ENCODE data around the gene RPN1. TPM values are rescaled to one million over a fixed set of nuclear protein-coding genes. Genes with fewer than 3 reads are reported as not detected.
"Not testable (repeated sequence)": the region's sequence is repeated elsewhere in the genome, so short reads cannot be mapped to it uniquely, and the experiment has no call there.

RPN1 gene
- total RNA-seq, 1 donor from 2014 or later = 192 TPM

GRCh38 chr3:128592864-128593263 lies 57.8 kb downstream of the RPN1 start:
- Mint-ChIP-seq H3K9me3 (no peaks in the 10 kb centered on the region), H3K4me1 (ENCODE audit: unreplicated experiment) (no peaks in the 10 kb centered on the region), H3K4me3 (no peak overlapping the region), H3K27me3 (no peaks in the 10 kb centered on the region), H3K36me3 (no peaks in the 10 kb centered on the region), H3K27ac (no peak overlapping the region)
- no peak for DNase-seq (ENCODE audit: extremely low spot score, unreplicated experiment)
- no peak for TF ChIP-seq CTCF (conservative IDR thresholded peaks at IDR 0.05)

GRCh38 chr3:128591738-128592426 lies 58.7 kb downstream of the RPN1 start:
- no peak overlapping the region for H3K4me3 Mint-ChIP-seq
- H3K36me3 Mint-ChIP-seq = no peaks in the 10 kb centered on the region
- H3K27me3 Mint-ChIP-seq = no peaks in the 10 kb centered on the region
- H3K4me1 Mint-ChIP-seq (ENCODE audit: unreplicated experiment) = no peaks in the 10 kb centered on the region
- H3K9me3 Mint-ChIP-seq = no peaks in the 10 kb centered on the region
- no peak overlapping the region for H3K27ac Mint-ChIP-seq
- no peak for TF ChIP-seq CTCF (conservative IDR thresholded peaks at IDR 0.05)
- no peak for DNase-seq (ENCODE audit: extremely low spot score, unreplicated experiment)

GRCh38 chr3:128590948-128591347 lies 59.7 kb downstream of the RPN1 start:
- H3K9me3 Mint-ChIP-seq = no peaks in the 10 kb centered on the region
- H3K4me1 Mint-ChIP-seq (ENCODE audit: unreplicated experiment) = no peaks in the 10 kb centered on the region
- H3K36me3 Mint-ChIP-seq = no peaks in the 10 kb centered on the region
- H3K27me3 Mint-ChIP-seq = peaks cover 4% of the 10 kb centered on the region
- no peak overlapping the region for H3K27ac Mint-ChIP-seq
- no peak for TF ChIP-seq CTCF (conservative IDR thresholded peaks at IDR 0.05)
- H3K4me3 Mint-ChIP-seq = no peak overlapping the region
- no peak for DNase-seq (ENCODE audit: extremely low spot score, unreplicated experiment)

GRCh38 chr3:128589985-128590384 lies 60.6 kb downstream of the RPN1 start:
- H3K36me3 Mint-ChIP-seq; DNase-seq (ENCODE audit: extremely low spot score, unreplicated experiment); H3K4me1 Mint-ChIP-seq (ENCODE audit: unreplicated experiment); H3K9me3 Mint-ChIP-seq; H3K4me3 Mint-ChIP-seq; H3K27ac Mint-ChIP-seq; H3K27me3 Mint-ChIP-seq: not testable (repeated sequence)

GRCh38 chr3:128588147-128588546 lies 62.5 kb downstream of the RPN1 start:
- no peak overlapping the region for H3K4me3 Mint-ChIP-seq
- no peak for DNase-seq (ENCODE audit: extremely low spot score, unreplicated experiment)
- TF ChIP-seq CTCF (conservative IDR thresholded peaks at IDR 0.05) = no peak
- peaks cover 4% of the 10 kb centered on the region for H3K4me1 Mint-ChIP-seq (ENCODE audit: unreplicated experiment)
- no peak overlapping the region for H3K27ac Mint-ChIP-seq
- no peaks in the 10 kb centered on the region for H3K36me3 Mint-ChIP-seq
- peaks cover 12% of the 10 kb centered on the region for H3K27me3 Mint-ChIP-seq
- no peaks in the 10 kb centered on the region for H3K9me3 Mint-ChIP-seq

GRCh38 chr3:128587391-128587790 lies 63.2 kb downstream of the RPN1 start:
- H3K9me3 Mint-ChIP-seq = no peaks in the 10 kb centered on the region
- no peaks in the 10 kb centered on the region for H3K36me3 Mint-ChIP-seq
- DNase-seq (ENCODE audit: extremely low spot score, unreplicated experiment) = no peak
- H3K27me3 Mint-ChIP-seq = peaks cover 14% of the 10 kb centered on the region
- H3K4me3 Mint-ChIP-seq = no peak overlapping the region
- H3K4me1 Mint-ChIP-seq (ENCODE audit: unreplicated experiment) = peaks cover 4% of the 10 kb centered on the region
- no peak overlapping the region for H3K27ac Mint-ChIP-seq
- no peak for TF ChIP-seq CTCF (conservative IDR thresholded peaks at IDR 0.05)

- DNase-seq (ENCODE audit: extremely low spot score, unreplicated experiment); H3K36me3 Mint-ChIP-seq; H3K4me3 Mint-ChIP-seq; H3K4me1 Mint-ChIP-seq (ENCODE audit: unreplicated experiment); H3K9me3 Mint-ChIP-seq; H3K27ac Mint-ChIP-seq: not testable (repeated sequence)
- peaks cover 16% of the 10 kb centered on the region for H3K27me3 Mint-ChIP-seq
These were observed 63.7 kb downstream of the RPN1 start for GRCh38 chr3:128586932-128587331.

GRCh38 chr3:128586391-128586790 lies 64.2 kb downstream of the RPN1 start:
- Mint-ChIP-seq H3K27ac (peak overlapping the region; percentile 79), H3K27me3 (peaks cover 17% of the 10 kb centered on the region)
- not testable (repeated sequence) for H3K36me3 Mint-ChIP-seq; H3K4me3 Mint-ChIP-seq; H3K4me1 Mint-ChIP-seq (ENCODE audit: unreplicated experiment); H3K9me3 Mint-ChIP-seq; DNase-seq (ENCODE audit: extremely low spot score, unreplicated experiment)

All from type B pancreatic cell (in vitro differentiated cells).